Measurements from ENCODE around the gene SLC38A10.

Gene SLC38A10

DNA sequence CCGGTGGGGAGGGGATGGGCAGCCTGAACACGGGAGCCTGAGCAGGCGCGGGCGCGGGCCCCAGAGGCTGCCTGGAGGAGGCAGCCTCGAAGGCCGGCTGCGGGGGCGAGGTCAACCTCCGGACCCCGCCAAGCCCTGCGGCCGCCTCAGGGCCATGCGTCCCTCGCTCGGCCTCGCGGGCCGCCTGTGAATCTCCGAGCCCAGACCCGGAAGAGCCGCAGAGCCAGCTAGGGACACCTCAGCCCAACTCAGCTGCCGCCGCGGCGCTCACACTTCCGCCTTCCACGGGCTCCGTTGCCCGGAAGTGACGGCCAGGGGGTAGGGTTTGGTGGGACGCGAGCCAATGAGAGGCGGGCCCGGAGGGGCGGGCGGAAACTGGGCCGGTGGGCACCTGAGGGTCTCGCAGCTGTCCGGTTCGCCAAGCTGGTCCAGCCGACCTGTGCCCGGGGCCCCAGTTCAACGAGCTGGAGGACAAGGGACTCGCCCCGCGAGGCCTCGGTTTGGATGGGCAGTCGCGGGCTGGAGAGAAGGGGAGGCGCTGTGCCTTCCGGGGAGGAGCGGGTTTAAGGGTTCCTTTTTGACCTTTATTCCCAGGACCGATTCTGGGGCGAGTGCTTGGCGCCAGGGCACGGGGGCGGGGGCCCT, at the start of gene SLC38A10:
Gene SLC38A10, minus strand, starts transcription at position 277 of the 645 bp plus-strand sequence. CDS start 386 bp downstream, outside the sequence.
- peak; percentile 86 for DNase-seq (ENCODE audit: low spot score)

DNA sequence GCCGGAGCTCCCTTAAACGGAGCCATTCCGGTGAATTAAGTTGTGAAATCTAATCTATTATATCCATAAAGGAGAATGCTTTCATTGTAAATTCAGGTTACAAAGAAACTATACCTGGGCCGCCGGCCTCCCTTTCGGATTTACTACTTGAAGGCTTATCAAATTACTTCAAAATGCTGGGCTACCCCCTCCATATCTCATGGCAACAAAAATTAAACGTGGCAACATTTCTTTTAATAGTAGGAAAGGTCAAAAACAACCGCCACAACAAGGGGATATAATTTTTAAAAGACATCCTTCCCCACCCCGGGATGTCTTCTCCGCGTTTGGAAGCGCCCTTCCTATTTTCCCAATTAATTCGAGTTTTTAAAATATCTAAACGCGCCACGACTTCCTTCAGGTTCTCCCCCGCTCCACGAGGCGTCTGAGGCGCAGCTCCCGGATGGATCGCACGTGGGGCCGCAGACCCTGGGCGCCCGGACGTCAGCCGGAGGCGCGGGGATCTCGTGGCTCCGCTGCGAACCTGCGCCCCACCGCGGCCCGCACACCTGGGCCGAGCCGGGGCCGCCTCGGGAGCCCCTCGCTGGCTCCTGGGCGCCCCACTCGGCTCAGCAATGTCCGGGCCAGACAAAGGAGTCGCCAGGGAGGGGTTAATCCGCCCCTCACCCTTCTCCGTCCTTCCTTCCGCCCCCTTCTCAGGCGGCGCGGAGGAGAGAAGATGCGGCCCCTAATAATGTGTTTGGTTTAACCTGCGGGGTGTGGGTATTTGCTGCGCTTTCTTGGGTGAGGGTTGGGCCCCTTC, 47.4 kb upstream of the SLC38A10 start:
- DNase-seq (ENCODE audit: low spot score): no peak

DNA sequence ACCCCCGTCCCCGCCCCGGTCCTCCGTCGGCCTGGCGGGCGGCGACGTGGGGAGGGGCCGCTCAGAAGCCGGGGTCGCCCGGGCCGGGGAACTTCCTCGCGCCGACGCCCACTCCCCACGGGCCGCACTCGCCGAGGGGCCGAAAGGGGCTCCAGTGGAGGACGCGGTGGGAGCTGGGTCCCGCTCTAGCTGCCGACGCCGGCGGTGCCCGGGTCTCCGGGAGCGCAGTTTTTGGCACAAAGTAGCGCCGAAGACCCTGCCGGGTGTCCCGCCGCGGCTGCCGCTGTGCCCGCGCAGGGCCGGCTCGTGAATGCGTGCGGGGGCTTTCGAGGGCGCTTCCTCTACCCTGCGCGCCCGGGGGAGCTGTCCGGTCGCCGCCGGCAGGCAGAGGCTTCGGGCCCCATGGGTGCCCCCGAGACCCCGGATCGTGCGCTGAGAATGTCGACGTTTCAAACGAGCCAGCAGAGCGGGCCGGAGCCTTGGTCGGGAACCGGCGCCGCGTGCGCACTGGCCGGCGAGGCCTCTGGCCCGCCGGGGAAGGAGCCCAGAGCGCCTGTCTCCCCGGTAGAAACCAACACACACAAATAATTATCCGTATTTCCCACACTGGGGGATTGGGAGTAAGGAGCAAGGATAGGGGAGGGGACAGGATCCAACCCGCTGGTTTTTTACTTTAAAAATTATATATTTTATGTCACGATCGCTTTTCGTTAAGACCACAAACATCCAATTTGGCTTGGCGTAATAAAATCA, 46.6 kb upstream of the SLC38A10 start:
- no peak for DNase-seq (ENCODE audit: low spot score)

DNA sequence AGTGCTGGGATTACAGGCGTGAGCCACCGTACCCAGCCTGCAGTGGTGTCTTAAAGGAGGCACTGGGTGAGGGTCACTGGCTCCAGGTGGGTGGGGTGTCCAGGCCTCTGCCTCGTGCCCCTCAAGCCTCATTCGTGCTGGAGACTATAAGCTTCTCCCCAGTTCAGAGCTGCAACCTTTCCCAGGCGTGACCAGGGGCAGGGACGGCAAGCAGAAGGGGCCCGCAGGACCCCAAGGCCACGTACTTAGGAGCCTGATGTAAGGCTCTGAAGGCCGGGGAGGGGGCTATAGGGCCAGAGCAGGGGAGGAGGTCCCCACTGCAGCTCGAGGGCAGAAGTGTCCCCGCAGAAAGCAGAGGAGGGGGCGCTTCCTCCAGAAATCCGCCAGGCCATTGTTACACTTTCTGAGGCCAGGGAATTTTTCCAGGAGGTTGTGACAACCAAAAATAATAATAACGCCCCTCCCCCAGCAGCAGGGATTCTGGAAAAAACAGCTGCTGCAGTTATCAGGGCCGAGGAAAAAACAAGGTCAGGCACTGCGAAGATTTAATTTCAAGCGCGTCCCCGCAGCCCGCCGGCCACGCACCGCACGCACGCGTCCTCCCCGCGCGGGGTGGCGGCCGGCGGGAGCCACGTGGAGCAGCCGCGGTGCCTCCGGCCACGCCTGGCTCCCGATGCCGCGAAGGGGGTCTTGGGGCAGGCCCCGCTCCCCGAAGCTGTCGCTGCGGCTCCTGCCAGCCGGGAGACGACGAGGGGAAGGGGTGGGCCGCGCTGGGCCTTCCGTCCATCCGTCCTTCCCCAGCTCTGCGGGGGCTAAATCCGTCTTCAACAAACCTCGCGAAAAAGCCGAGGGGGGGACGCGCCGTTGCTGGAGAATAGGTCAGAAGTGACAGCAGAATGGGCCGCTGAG, 45.8 kb upstream of the SLC38A10 start:
- DNase-seq (ENCODE audit: low spot score): no peak

DNA sequence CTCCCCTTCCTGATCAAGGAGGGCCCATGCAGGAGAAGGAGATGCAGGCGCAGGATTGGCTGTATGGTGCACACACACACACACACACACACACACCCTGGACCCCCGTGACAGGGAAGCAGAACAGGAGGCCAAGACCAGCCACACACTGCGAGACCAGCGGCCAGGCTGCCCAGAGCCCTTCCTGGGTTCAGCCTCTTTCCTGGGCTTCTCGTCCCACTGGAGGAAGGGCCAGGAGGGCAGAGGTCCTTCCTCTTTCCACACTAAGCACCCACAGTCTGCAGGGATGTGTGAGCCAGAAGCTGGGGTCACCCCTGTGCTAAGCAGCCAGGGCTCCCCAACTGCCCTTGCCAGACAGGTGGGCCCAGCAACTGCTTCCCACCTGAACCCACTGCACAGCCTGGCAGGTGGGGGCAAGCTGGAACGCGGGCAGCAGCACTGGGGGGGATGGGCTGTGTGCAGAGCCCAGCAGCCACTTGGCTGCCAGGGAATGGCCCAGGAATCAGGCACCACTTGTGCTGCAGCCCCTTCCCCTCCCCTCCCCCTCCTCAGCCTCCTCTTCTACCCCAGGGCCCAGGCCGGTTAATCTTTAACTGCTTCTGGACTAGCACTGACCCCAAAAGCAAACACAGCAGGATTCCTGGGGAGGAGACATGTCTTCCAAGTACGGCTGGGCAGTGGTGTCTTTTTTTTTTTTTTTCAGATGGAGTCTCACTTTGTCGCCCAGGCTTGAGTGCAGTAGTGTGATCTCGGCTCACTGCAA, 44.6 kb upstream of the SLC38A10 start:
- DNase-seq (ENCODE audit: low spot score): no peak

DNA sequence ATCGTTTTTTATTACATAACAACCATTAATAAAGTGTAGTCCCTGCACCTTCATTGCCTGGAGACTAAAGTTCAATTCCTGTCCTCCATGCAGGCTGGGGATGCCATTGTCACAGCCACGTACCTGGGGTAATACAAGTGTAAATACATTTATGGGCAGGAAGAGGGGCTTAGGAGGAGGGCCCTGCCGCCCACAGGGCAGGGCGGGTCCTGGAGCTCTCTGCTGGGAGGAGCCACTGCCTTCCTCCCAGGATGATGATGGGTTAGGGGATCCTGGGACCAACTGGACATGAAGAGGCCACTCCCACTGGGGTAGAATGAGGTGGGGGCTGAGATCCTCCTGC, 44.1 kb upstream of the SLC38A10 start:
- no peak for DNase-seq (ENCODE audit: low spot score)

DNA sequence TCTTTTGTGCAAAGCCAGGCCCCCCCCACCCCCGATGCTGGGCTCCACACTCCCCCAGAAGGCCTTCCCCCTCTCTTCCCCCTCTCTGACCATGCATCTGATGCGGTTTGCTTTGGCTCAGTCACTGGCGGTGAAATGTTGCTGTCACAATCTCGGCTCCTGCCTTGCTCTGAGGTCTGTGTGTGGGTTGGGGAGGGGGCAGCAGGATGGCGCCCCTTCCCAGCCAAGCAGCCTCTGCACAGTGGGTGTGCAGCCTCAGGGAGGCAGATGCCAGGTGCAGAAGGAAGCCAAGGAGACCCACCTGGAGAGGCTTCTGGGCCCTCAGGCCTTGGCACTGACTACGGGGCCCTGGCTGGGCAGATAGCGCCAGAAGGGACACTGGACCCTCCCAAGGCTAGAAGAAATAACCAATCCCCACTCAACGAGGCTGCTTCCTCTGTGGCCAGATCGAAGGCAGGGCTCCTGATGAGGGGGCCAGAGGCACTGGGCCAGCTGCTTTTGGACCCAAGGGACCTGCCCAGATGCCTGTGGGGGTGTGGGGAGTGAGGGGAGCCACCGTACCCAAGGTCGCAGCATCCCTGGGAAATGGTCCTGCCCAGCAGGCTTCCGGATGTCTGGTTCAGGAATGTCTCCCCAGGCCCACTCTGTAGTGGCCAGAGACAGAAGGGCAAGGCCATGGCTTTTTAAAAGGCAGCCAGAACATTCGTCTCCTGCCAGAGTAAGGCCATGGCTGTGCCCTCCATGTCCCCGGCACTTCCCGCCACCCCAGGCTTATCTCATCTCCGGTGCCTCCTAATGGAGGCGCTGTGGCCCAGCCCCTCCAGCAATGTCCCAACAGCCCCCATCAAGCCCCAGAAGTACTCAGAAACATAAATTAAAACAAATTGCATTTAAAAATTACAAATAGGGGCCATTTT, 43.4 kb upstream of the SLC38A10 start:
- no peak for DNase-seq (ENCODE audit: low spot score)

DNA sequence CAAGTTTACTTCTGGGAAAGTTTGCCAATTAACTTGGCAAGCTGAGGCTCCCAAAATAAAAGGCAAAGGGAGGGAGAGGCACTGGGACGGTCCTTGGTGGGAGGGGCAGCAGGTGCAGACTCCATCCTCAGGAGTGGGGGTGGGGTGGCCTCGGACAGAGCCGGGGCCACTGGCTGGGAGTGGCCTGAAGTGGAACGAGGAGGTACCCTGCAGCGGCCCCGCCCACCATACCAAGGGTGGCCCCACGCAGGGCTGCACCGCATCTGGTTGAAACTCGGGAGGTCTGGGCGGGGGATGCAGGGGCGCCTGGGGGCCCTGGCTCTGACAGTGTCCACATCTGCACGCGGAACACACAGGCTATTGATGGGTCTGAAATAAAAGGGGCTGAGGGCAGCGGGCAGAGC, 42.4 kb upstream of the SLC38A10 start:
- no peak for DNase-seq (ENCODE audit: low spot score)

DNA sequence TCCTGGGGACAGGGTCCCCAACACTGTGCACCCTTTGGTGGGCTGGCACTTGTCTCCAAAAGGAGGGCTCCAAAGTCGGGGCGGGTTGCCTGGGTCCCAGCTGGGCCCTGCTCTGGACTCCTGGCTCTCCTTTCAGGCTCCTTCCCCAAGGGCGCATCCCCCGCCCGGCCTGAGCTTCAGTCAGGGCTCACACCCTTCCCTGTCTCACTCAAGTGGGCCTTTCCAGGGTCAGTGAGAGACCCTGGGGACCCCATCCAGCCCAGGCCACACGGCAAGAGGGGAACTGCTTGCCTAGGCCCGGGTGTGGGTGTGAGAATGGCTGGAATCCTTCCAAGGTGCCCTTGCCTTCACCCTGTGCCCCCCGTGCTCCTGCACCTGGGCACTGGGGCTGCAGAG, 41.8 kb upstream of the SLC38A10 start:
- no peak for DNase-seq (ENCODE audit: low spot score)

DNA sequence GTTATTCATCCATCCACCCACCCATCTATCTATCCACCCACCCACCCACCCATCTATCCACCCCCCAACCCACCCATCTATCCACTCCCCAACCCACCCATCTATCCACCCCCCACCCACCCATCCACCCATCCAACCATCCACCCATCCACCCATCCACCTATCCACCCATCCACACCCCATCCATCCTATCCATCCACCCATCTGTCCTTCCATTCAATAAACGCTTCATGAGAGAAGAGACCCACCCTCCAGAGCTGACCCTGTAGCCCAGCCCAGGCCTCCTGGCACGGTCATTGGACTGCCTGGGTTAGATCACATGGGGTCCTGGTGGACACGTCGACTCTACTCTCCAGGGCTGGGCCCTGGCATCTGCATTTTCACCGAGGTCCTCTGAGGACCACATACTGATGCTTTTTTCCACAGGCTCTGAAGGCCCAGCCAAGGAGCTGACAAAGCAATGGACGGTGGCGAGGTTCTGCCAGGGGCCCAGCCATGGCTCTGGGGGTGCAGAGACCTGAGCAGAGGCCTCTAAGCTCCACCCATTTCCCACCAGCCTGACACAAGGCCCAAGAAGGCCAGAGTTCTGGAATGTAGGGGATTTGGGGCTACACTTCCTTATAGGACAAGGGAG, 41.3 kb upstream of the SLC38A10 start:
- DNase-seq (ENCODE audit: low spot score): no peak

DNA sequence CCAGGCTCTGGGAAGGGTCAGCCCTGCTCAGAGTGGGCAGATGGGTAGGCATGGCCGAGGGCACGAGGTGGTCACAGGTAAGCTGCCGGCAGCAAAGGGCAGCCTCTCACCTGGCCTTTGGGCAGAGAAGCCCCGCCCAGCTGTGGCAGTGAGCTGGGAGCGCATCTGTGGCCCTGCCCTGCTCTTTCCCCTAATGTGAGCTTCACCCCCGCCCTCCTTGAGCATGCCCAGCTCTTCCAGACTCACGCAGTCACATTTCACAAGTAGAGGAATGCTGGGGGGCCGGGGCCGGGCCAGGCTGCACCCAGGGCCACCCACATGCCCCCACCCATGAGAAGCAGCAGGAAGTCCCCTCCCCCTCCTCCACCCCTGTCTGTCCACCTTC, 40.7 kb upstream of the SLC38A10 start:
- no peak for DNase-seq (ENCODE audit: low spot score)

DNA sequence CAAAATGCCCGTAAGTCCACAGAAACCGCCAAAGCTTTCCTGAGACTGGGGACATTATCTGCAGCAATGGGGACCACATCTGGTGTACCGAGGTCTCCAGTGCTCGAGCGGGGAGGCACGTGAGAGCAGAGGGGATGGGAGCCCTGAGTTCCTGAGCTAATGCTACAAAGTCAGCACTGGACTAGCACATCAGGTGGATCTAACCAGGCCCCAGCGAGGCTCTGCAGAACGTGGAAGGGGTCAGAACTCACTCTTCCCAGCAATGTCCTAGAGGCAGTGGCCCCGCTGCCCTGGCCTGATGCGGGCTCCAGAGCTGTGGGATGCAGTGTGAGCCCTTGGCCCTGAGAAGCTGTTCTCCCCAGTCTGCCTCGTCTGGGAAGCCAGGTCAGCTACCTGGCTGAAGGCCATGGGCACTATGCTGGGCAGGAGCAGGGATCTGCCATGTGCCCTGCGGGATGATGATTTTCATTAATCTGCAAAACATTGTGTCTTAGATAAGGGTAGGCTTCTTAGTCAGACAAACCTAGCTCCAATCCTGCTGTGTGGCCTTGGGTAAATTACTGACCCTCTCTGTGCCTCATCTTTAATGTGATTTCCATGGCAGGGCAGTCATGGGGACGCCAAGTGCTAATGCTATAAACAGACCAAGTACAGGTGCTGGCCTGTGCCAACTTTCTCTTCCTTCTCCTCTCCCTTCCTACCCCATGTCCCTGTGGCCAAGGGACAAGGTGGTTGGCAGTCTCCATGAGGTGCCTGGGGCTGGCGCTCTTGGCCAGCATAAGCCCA, 40.1 kb upstream of the SLC38A10 start:
- no peak for DNase-seq (ENCODE audit: low spot score)

DNA sequence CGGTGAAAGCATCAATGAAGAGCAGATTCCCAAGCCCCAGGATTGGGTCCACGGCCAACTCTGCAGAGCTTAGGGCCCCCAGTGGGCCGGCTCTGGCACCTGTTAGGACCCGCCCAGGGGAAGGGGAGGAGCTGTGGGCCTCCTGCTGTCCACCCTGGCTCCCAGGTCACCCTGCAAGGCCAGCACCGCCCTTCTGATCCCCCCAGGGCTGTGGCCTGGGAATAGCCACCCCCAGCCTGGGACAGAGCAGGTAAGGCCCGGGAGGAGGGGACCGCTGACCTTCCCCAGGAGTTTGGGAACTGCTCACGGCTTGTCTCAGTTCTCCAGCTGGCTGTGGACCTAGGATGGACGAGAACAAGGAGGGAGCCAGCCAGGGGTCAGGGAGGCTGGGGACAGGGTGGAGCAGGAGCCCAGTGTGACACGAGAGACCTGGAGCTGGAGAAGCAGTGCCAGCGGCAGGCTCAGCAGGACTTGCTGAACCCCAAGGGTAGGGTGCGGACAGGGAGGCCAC, 39.3 kb upstream of the SLC38A10 start:
- DNase-seq (ENCODE audit: low spot score): no peak

DNA sequence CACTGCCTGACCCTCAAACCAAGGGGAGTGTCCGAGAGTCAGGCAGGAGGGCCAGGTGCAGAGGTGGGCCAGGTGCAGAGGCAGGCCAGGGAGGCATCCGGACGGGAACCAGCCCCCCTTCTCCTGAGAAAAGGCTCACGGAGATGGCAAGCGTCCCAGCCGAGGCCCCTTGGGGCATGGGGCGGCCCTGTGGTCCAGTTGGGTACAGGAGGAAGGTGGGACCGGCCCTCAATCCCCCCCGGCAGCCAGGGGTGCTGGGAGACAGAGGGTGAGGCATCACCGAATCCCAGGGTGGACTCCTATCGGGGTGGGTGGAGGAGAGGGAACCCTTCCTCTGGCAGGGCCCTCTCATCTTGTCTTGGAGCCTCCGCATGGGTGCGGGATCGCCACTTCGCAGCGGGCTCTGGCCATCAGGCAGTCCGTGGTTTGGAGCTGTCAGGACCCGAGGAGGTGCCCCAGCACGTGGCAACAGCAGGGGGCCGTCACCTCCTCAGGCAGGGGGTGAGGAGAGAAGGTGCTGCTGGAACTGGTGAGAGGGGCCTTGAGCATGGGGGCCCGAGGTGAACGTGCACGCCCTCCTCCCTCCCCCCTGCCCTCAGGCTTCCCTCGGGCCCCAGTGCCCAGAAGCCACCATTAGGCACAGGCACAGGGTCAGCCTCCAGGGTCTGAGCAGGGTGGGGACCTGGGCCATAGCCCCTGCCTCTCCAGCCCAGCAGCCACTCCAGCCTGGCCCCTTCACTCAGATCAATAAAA, 38.7 kb upstream of the SLC38A10 start:
- DNase-seq (ENCODE audit: low spot score): no peak

DNA sequence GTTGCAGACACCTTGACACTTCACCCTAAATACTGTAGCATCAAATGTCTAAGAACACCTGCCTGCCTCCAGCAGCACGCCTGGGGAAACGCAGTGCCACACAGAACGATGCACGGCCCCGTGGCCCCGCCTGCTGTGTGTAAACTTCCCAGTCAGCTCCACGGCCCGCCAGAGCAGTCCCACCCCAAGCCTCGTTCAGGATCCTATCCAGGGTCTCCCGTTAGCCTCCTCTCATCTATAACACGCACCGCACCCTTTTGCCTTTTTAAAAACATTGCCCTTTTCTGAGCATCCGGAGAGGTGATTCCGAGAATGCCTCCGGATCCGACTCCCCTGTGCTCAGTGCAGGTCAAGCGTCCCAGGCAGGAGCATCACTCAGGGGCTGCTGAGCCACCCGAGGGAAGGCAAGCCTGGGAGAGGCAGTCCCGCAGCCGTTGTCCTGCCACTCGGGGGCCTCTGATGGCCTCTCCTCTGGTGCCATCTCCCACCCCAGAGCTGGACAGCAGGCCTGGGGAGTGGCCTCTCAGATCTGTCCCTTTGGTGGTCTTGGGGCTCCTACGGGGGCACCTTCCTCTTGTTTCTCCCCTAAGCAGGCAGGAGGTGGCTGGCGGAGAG, 37.9 kb upstream of the SLC38A10 start:
- DNase-seq (ENCODE audit: low spot score): no peak

DNA sequence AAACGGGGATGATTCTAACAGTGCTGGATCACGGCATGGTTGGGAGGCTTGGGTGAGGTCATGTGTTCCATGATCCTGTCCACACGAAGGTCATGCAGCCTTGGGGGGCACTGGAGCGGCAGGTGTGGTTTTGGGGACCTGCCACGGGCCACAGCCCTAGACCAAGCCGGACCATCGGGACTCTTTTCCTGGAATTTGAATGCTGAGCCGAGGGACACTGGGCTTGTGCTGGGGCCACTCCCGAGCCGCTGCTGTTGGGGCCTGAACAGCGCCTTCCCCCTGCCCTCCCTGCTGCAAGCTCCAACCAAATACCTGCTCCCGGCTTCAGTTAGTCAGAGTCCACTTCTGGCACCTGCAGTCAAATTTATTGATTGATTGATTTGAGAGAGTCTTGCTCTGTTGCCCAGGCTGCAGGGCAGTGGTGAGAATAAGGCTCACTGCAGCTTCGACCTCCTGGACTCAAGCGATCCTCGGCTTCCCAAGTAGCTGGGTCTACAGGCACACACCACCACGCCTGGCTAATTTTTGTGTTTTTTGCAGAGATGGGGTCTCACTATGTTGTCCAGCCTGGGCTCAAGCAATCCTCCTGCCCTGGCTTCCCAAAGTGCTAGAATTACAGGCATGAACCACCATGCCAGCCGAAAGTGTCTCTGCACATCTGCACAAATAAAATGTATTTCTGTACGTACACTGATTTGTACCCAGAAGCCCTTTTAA, 37.2 kb upstream of the SLC38A10 start:
- DNase-seq (ENCODE audit: low spot score): no peak

DNA sequence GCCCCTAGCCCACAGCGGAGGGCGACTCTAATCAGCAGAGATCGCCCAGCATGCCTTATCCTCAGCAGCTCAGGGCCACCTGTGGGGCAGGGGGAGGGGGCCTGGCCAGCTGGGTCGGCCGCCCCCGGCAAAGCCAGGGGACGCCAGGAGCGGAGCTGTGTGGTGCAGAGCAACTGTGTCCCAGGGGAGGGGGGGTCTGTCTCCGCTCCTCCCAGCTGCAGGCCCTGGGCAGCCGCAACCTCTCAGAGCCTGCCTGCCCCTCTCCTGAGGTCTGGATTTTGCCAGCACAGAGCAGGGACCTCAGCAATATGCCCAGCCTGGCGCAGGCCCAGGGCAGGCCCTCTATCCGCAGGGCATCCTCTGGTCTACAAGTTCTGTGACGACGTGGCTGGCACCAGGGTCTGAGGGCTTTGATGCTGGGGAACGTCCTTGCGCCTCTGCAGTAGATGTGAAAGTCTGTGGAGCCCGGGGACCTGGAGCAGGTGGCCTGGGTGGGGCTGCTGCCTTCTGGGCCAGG, 36.5 kb upstream of the SLC38A10 start:
- DNase-seq (ENCODE audit: low spot score): no peak

Measured in hematopoietic multipotent progenitor cell treated with erythropoietin and hydrocortisone succinate and interleukin-3 and kit ligand, for 17 days (in vitro differentiated cells).